Muscle of leg (tissue), 11 donors: ENCODE results near the gene COG3. TPM values are rescaled to one million over a fixed set of nuclear protein-coding genes. Genes with fewer than 3 reads are reported as not detected.
A peak's percentile ranks its signal among the peaks of the same experiment; 100 is the strongest.

Experiments
- DNase-seq: peaks from one replicate; pipeline ENCODE4 v3.0.0; 2013
- H3K27ac ChIP-seq: one replicate; pipeline ENCODE4 v1.5.1; 2013; ENCODE audit warnings: mild to moderate bottlenecking, low read length, control low read depth
- H3K27me3 ChIP-seq: one replicate; pipeline ENCODE4 v1.6.1; 2013; ENCODE audit warnings: low read length; ENCODE audit not compliant: control insufficient read depth, insufficient read depth
- H3K36me3 ChIP-seq: one replicate; pipeline ENCODE4 v1.6.1; 2013; ENCODE audit warnings: low read length; ENCODE audit not compliant: control insufficient read depth, insufficient read depth
- H3K4me1 ChIP-seq: one replicate; pipeline ENCODE4 v1.6.1; 2013; ENCODE audit warnings: low read length; ENCODE audit not compliant: control insufficient read depth, insufficient read depth
- H3K4me3 ChIP-seq: one replicate; pipeline ENCODE4 v1.5.1; 2013; ENCODE audit warnings: low read length, control low read depth
- H3K9me3 ChIP-seq: replicated peaks from 2 replicates; pipeline ENCODE4 v1.6.1; 2013; ENCODE audit warnings: low read depth, low read length; ENCODE audit not compliant: control insufficient read depth
- WGBS: methylation state at CpG from one replicate; pipeline ENCODE4 v1.1.5; 2013; ENCODE audit warnings: missing lambda C conversion rate; ENCODE audit not compliant: insufficient coverage; 5-methylcytosine and 5-hydroxymethylcytosine counted together
- polyA plus RNA-seq, 8 donors: library from polyadenylated mRNA; unstranded; fragments of 120-200 nt; gene quantifications; one replicate each; pipeline versions ENCODE4 v1.2.1 to v1.2.3, GENCODE V29; 2013; ENCODE audit warnings: inconsistent platforms in 1 of 8, low replicate concordance in 1 of 8; ENCODE audit not compliant: insufficient read length in 8 of 8, insufficient read depth in 1 of 8
- total RNA-seq: library from RNA; stranded (reverse); fragments of 120-200 nt; gene quantifications from one replicate; pipeline ENCODE4 v1.2.4, GENCODE V29; 2013

Gene COG3
- total and polyA plus RNA-seq, 9 donors: 17.6 to 27.4 (median 20.4) TPM

DNA sequence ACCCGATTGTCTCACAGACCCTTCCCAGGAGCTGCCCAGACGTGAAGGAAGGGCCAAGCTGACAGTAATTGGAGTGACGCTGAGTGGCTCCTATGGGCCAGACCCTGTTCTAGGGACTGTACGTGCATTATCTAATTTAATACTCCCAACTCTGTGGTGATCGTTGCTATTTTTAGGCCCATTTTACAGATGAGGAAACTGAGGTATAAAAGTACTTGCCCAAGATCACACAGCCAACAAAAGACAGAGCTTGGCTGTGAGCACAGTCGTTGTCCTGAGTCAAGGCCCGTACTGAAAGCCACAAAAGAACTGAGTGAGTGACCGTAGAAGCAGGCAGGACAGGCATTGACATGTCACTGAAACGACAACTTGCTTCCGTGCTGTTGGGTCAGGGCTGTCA lies 76.1 kb downstream of the COG3 start:
- WGBS: 90% methylated on average over 9 of the region's 10 CpGs
- no peak for DNase-seq
- H3K9me3 ChIP-seq: no peaks in the 10 kb centered on the region
- H3K36me3 ChIP-seq: no peaks in the 10 kb centered on the region
- no peaks in the 10 kb centered on the region for H3K27me3 ChIP-seq
- H3K4me3 ChIP-seq: no peak overlapping the region
- H3K27ac ChIP-seq: no peak overlapping the region
- H3K4me1 ChIP-seq: peaks cover 4% of the 10 kb centered on the region

DNA sequence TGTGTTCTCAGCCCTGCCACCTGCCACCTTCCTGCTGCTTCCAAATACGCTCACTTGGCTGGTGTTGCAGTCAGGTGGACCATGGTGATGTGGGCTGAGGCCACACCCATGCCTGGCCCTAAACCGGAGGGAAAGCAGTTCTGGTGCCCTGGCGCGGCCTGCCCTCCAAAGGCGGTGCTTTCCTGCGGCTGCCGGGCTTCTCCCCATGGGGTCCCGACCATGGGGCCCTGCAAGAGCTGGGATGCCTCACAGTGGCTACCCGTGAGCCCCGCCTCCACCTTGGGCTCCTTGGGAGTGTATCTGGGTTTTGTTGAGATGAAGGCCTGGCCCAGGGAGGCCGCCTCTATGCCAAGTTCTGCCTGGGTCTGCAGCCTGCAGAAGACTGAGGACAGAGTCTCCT lies 77.1 kb downstream of the COG3 start:
- H3K4me1 ChIP-seq: peaks cover 4% of the 10 kb centered on the region
- H3K4me3 ChIP-seq: no peak overlapping the region
- no peaks in the 10 kb centered on the region for H3K9me3 ChIP-seq
- no peak for DNase-seq
- no peaks in the 10 kb centered on the region for H3K36me3 ChIP-seq
- no peak overlapping the region for H3K27ac ChIP-seq
- WGBS: 92% methylated on average over 11 of the region's 11 CpGs
- H3K27me3 ChIP-seq: no peaks in the 10 kb centered on the region

DNA sequence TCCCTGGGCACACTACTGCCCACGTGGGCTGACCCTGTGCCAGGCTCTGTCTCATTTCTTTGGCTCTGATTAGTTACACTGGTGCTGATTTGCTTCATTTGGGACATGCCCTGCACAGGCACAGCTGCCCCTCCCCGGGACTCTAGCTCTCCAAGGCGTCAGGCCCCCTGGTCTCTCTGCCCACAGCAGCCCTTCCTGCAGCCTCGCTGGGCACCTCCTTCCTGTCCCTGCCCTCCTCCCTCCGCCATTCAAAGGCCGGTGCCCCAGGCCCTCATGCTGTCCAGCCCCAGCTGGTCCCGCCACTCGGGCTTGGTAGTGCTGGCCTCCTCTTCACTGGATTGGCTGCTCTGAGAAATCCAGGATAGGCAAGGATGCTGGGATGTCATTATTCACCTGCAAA lies 77.7 kb downstream of the COG3 start:
- Histone ChIP-seq H3K9me3 (no peaks in the 10 kb centered on the region), H3K4me3 (no peak overlapping the region), H3K27ac (no peak overlapping the region), H3K27me3 (no peaks in the 10 kb centered on the region), H3K4me1 (peaks cover 4% of the 10 kb centered on the region), H3K36me3 (no peaks in the 10 kb centered on the region)
- WGBS: 75% methylated on average over 8 of the region's 8 CpGs
- no peak for DNase-seq

DNA sequence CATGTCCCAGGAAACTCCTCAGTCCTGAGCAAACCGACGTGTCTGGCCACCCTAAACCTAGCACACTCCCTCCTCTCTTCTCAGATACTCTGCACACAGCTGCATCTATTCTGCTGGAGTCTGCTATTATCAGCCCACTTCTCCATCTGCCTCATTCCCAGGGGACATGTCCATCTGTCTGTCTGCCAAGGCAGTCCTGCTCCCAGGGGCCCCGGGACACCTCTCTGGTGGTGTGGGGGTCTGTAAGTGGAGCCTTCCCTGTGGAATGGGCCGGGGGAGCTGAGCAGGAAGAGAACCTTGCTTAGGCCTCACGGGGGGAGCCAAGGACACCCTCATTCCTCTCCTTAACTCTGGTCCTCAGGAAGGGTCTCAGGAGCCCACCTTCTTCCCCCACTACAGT lies 78.1 kb downstream of the COG3 start:
- Histone ChIP-seq H3K4me3 (no peak overlapping the region), H3K27me3 (peaks cover 1% of the 10 kb centered on the region), H3K9me3 (no peaks in the 10 kb centered on the region), H3K36me3 (no peaks in the 10 kb centered on the region), H3K4me1 (peaks cover 4% of the 10 kb centered on the region), H3K27ac (no peak overlapping the region)
- 80% methylated on average over 2 of the region's 5 CpGs for WGBS
- no peak for DNase-seq

DNA sequence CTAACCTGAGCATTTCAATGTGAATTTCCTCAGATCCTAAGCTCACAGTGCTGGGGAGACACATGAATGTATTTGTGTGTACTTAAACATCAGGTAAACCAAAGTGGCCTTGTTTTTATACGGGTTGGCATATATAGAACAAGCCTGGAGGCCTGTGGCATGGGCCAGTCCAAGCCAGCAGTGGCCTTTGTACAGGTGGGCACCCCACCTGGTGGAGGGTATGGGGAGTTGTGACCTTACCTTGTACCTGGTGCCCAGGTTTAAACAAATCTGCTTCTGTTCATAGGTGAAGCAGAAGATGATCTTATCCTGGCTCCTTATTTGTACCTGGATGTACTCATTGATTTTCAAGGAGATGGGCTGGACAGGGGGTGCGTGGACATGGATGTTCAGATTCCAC lies 79.8 kb downstream of the COG3 start:
- 70% methylated on average over 2 of the region's 2 CpGs for WGBS
- Histone ChIP-seq H3K4me1 (peaks cover under 1% of the 10 kb centered on the region), H3K4me3 (no peak overlapping the region), H3K27me3 (peaks cover 6% of the 10 kb centered on the region), H3K36me3 (no peaks in the 10 kb centered on the region), H3K27ac (no peak overlapping the region), H3K9me3 (no peaks in the 10 kb centered on the region)
- DNase-seq: no peak

DNA sequence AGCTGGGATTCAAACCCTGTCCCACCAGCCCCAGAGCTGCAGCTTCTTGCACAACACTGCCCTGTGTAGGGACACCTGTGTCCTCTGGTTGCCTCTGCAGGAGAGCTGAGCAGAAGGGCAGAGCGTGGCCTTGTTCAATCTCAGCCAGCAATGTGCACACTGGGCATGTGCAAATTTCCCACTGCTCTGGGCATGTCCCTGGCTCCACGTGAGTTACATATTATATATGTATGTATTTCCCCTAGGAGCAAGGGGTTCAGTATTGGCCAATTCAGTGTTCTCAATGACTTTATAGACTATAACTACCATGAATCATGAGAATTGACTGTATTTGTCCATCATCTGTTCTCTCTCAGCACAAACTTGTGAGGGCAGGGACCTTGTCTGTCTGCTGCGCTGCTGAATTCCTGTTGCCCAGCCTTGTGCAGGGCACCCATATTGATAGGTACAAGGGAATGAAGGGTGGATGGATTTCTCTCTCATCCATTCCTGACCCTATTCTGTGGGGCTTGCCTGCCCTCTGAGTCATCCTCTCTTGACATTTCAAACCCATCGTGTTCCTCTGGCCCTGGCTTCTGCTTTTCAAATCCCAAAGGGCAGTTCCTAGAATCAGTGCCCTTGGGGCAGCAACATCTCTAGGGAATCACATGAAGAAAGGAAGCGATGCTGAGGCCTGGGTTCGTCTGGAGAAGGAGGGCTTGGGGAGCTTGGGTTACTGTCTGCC lies 81.1 kb downstream of the COG3 start:
- Histone ChIP-seq H3K9me3 (no peaks in the 10 kb centered on the region), H3K27me3 (peaks cover 6% of the 10 kb centered on the region), H3K36me3 (no peaks in the 10 kb centered on the region), H3K27ac (no peak overlapping the region), H3K4me3 (no peak overlapping the region), H3K4me1 (no peaks in the 10 kb centered on the region)
- no peak for DNase-seq
- 69% methylated on average over 2 of the region's 6 CpGs for WGBS

DNA sequence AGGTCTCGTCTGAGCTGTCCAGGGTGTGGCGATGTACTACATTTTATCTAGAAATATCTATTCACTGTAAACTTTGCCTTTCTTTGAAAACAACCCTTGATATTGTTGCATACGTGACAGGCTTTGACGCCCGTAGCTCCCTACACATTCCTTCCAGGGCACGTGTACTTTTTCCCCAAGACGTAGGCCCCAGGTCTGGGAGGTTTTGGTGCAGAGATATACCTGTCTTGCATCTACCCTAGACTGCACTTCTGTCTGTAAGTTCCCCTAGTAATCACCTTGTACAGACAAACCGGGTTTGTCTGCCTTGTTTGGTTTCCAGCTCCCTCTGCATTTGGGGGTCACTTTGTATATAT lies 81.6 kb downstream of the COG3 start:
- no peak for DNase-seq
- no peak overlapping the region for H3K4me3 ChIP-seq
- no peak overlapping the region for H3K27ac ChIP-seq
- H3K9me3 ChIP-seq: no peaks in the 10 kb centered on the region
- no peaks in the 10 kb centered on the region for H3K36me3 ChIP-seq
- no peaks in the 10 kb centered on the region for H3K4me1 ChIP-seq
- peaks cover 6% of the 10 kb centered on the region for H3K27me3 ChIP-seq
- WGBS: 59% methylated on average over 2 of the region's 8 CpGs

DNA sequence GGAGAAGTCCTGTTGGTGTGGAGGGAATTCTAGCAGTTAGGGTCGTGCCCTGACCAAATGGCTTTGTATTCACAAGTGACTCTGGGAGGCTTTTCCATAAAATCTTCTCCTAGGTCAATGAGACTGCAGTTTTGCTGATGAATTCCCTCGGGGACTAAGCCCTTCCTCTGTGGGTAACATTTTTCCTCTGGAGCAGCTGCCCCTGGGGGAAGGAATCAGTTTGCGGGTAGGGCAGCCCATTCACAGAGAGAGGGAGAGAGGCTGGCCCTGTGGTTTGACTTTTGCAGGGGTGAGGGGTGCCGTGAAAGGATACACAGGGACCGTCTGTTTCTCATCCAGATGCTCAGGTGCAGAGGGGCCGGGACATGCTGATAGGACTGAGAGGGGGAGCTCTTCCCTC lies 83.5 kb downstream of the COG3 start:
- H3K27me3 ChIP-seq: peaks cover 6% of the 10 kb centered on the region
- H3K4me3 ChIP-seq: no peak overlapping the region
- H3K4me1 ChIP-seq: no peaks in the 10 kb centered on the region
- no peaks in the 10 kb centered on the region for H3K36me3 ChIP-seq
- 54% methylated on average over 5 of the region's 6 CpGs for WGBS
- no peak overlapping the region for H3K27ac ChIP-seq
- no peak for DNase-seq
- no peaks in the 10 kb centered on the region for H3K9me3 ChIP-seq

DNA sequence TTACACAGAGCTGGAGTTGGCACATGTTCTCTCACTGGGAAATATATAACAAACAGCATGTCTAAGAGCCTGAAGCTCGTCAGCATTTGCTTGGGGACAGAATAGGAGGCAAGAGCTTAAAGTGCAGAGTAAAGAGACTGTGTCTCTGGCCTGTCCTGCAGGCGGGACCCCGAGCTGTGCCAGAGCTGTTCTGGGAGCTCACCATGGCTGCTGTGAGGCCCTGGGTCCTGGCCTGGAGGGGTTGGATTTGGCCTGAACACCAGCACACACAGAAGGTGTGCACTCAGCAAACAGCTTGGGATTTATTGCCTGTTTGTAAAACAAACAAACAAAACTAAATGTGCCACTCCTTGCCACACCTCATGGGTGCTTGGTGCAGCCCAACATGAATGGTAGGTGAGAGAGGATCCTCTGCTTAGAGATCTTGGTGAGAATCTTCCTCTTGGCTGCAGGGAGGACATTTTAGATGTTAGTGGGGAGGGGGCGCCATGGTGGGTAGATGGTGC lies 89.9 kb downstream of the COG3 start:
- DNase-seq: no peak
- H3K9me3 ChIP-seq: no peaks in the 10 kb centered on the region
- WGBS: 72% methylated on average over 3 of the region's 4 CpGs
- no peaks in the 10 kb centered on the region for H3K36me3 ChIP-seq
- H3K27me3 ChIP-seq: no peaks in the 10 kb centered on the region
- H3K27ac ChIP-seq: no peak overlapping the region
- no peak overlapping the region for H3K4me3 ChIP-seq
- no peaks in the 10 kb centered on the region for H3K4me1 ChIP-seq

DNA sequence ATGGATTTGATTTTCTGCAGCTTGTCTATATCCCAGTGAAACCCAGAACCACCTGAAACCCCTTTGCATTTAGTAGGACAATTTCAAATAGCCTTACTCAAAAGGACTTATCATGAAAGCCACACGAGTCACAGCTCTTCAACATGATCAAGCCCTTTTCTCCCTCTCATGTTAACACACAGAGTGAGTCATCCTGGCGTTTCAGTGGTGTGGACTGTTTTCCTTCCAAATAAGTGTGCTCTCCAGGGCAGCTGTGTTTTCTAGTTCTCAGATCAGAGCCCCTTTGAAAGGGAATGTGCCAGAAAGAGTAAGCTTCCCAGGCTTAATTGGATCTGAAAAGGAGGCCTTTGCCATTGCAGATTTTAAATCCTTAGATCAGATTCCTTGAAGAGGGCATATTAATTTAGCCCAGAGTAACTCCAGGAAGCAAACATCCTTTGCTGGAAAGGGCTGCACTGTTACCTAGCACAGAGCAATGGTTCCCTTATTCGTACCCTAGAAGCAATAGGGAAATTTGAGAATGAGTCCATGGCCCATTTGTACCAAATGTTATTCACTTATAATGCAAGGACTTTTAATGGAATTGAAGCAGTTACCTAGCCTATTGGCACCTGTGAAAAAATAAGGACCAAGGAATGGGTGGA lies 99.5 kb downstream of the COG3 start:
- Histone ChIP-seq H3K9me3 (no peaks in the 10 kb centered on the region), H3K27ac (no peak overlapping the region), H3K4me3 (no peak overlapping the region), H3K4me1 (no peaks in the 10 kb centered on the region), H3K36me3 (no peaks in the 10 kb centered on the region), H3K27me3 (no peaks in the 10 kb centered on the region)
- peak; percentile 45 for DNase-seq
- WGBS: no CpG with 5 or more reads among the region's 3 CpGs
